HG03095 (cell line): ENCODE data around the gene KRTAP4-1.
"Not testable (repeated sequence)": the region's sequence is repeated elsewhere in the genome, so short reads cannot be mapped to it uniquely, and the experiment has no call there.

Source experiments
- ATAC-seq: cut with Tn5 transposase; IDR thresholded peaks from one replicate; pipeline ENCODE4 v1.9.1; 2021; ENCODE audit warnings: moderate library complexity; ENCODE audit not compliant: unreplicated experiment

KRTAP4-1 gene

GRCh38 chr17:41176744-41177387 lies 7.8 kb downstream of the KRTAP4-1 start:
- no peak for ATAC-seq

GRCh38 chr17:41171886-41172285 lies 12.8 kb downstream of the KRTAP4-1 start:
- ATAC-seq: no peak

- ATAC-seq: no peak
Measured at GRCh38 chr17:41168121-41168520, 16.6 kb downstream of the KRTAP4-1 start, which contains the start of gene KRTAP4-3. Gene KRTAP4-3, minus strand, starts transcription at chr17:41168221. Its CDS starts 49 bp downstream, at chr17:41168172.

- ATAC-seq: no peak
Measured at GRCh38 chr17:41167561-41167960, 17.1 kb downstream of the KRTAP4-1 start.

- no peak for ATAC-seq
Measured at GRCh38 chr17:41163828-41164227, 20.9 kb downstream of the KRTAP4-1 start.

- no peak for ATAC-seq
Measured at GRCh38 chr17:41160648-41161047, 24.1 kb downstream of the KRTAP4-1 start, which contains the start of gene KRTAP4-4. Gene KRTAP4-4, minus strand, starts transcription at chr17:41160748. Its CDS starts 57 bp downstream, at chr17:41160691.

- not testable (repeated sequence) for ATAC-seq
Measured at GRCh38 chr17:41160190-41160589, 24.5 kb downstream of the KRTAP4-1 start.

GRCh38 chr17:41153856-41154255 lies 30.9 kb downstream of the KRTAP4-1 start:
- no peak for ATAC-seq

- ATAC-seq: no peak
Measured at GRCh38 chr17:41151525-41151924, 33.2 kb downstream of the KRTAP4-1 start.

GRCh38 chr17:41150026-41150425 lies 34.7 kb downstream of the KRTAP4-1 start:
- ATAC-seq: no peak

GRCh38 chr17:41149652-41149985 lies 35.1 kb downstream of the KRTAP4-1 start, which contains the start of gene KRTAP4-5:
Gene KRTAP4-5, minus strand, starts transcription at chr17:41149825. Its CDS starts 58 bp downstream, at chr17:41149767.
- ATAC-seq: no peak

- not testable (repeated sequence) for ATAC-seq
Measured at GRCh38 chr17:41148971-41149651, 35.6 kb downstream of the KRTAP4-1 start.

GRCh38 chr17:41147531-41148204 lies 37.0 kb downstream of the KRTAP4-1 start:
- ATAC-seq: no peak

GRCh38 chr17:41145261-41145660 lies 39.5 kb downstream of the KRTAP4-1 start:
- ATAC-seq: no peak

GRCh38 chr17:41144846-41145245 lies 39.9 kb downstream of the KRTAP4-1 start:
- no peak for ATAC-seq

GRCh38 chr17:41141361-41141760 lies 43.4 kb downstream of the KRTAP4-1 start:
- ATAC-seq: no peak

GRCh38 chr17:41140360-41141131 lies 44.2 kb downstream of the KRTAP4-1 start, which contains the start of gene KRTAP4-6:
Gene KRTAP4-6, minus strand, starts transcription at chr17:41140544. Its CDS starts 57 bp downstream, at chr17:41140487.
- ATAC-seq: no peak

- not testable (repeated sequence) for ATAC-seq
Measured at GRCh38 chr17:41139865-41140264, 44.8 kb downstream of the KRTAP4-1 start.
